Epithelial cell of esophagus (primary cell): Measurements from ENCODE around the gene NDUFB11.

Experiments used
- DNase-seq: peaks from one replicate; pipeline ENCODE4 v3.0.0; 2010; ENCODE audit warnings: low read depth
- H3K4me3 ChIP-seq: 2 replicates; pipeline ENCODE4 v1.5.1; 2011; ENCODE audit warnings: mild to moderate bottlenecking, low read length, control low read depth
- CTCF ChIP-seq: IDR thresholded peaks from 2 replicates; pipeline ENCODE4 v1.5.1; 2011; ENCODE audit warnings: low read depth, mild to moderate bottlenecking, low read length, control low read depth, inconsistent platforms; ENCODE audit not compliant: insufficient read depth; ENCODE audit errors: missing control alignments

Gene NDUFB11

GRCh38 chrX:47098338-47099094 is 46.0 kb downstream of the NDUFB11 start:
- no peak overlapping the region for H3K4me3 ChIP-seq
- no peak for TF ChIP-seq CTCF
- DNase-seq = no peak

GRCh38 chrX:47097018-47097417 is 47.5 kb downstream of the NDUFB11 start:
- H3K4me3 ChIP-seq = no peak overlapping the region
- no peak for TF ChIP-seq CTCF
- no peak for DNase-seq

- no peak overlapping the region for H3K4me3 ChIP-seq
- TF ChIP-seq CTCF = no peak
- DNase-seq = no peak
Measured at GRCh38 chrX:47093860-47094259, 50.6 kb downstream of the NDUFB11 start.

GRCh38 chrX:47093248-47093647 is 51.3 kb downstream of the NDUFB11 start:
- DNase-seq = peak; percentile 32
- H3K4me3 ChIP-seq = no peak overlapping the region
- TF ChIP-seq CTCF = peak; percentile 42
